Measurements from ENCODE around the gene IRAK3. TPM values are rescaled to one million over a fixed set of nuclear protein-coding genes. Genes with fewer than 3 reads are reported as not detected.
"Not testable (repeated sequence)": the region's sequence is repeated elsewhere in the genome, so short reads cannot be mapped to it uniquely, and the experiment has no call there.

The IRAK3 gene
- total RNA-seq, 1 donor from 2014 or later, result 19.2 TPM

DNA sequence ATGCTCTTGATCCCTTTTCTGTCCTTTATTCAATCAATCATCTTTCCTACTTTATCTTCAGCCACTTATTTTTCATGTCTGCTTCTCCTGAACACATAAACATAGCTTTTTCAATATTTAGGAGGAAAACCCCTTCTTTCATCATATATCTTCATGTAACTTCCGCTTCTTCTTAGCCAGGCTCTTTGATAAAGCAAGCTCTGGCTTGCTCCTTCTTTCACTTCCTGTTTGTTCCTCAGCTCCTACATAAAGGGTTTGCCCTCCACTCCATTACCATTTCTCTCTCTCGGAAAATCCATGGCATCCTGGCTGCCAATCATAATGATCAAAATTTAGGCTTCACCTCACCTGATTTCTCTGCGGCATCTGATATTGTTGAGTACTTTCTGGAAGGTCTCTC, 79.5 kb downstream of the IRAK3 start:
- DNase-seq, result no peak

GRCh38 chr12:66269142-66269541, 80.1 kb downstream of the IRAK3 start:
- no peak for DNase-seq

GRCh38 chr12:66269757-66270383, 80.9 kb downstream of the IRAK3 start:
- DNase-seq, result peak; percentile 61

GRCh38 chr12:66270613-66271012, 81.6 kb downstream of the IRAK3 start:
- no peak for DNase-seq

GRCh38 chr12:66272650-66273049, 83.6 kb downstream of the IRAK3 start:
- no peak for DNase-seq

- DNase-seq, result no peak
These were observed 84.1 kb downstream of the IRAK3 start for GRCh38 chr12:66273147-66273546.

- no peak for DNase-seq
These were observed 86.0 kb downstream of the IRAK3 start for GRCh38 chr12:66275040-66275439.

DNA sequence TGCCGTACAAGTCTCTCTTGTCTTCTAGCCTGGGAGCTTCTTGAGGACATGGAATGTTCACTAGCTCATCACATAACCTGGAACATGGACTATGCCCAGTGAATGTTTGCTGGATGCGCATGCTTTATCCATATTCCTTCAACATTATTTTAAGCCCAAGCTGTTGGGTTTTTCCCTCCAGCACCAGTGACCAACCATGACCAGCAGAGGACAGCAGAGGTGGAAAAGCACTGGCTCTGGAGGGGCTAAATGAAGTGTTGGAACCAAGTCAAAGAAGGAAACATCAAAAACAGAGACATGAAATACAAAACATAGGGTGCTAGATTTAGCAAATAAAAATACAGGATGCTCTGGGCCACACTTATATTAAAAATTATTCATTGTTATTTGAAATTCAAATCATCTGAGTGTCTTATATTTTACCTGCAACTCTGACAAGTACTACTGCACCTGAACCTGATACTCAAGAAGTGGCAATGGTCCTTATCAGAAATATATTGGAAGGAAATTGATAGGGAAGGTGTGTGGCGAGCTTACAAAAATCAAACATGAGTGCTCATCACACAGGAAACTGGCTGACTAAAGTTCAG, 90.2 kb downstream of the IRAK3 start:
- peak; percentile 58 for DNase-seq

- DNase-seq, result no peak
These were observed 91.5 kb downstream of the IRAK3 start for GRCh38 chr12:66280561-66280960.

DNA sequence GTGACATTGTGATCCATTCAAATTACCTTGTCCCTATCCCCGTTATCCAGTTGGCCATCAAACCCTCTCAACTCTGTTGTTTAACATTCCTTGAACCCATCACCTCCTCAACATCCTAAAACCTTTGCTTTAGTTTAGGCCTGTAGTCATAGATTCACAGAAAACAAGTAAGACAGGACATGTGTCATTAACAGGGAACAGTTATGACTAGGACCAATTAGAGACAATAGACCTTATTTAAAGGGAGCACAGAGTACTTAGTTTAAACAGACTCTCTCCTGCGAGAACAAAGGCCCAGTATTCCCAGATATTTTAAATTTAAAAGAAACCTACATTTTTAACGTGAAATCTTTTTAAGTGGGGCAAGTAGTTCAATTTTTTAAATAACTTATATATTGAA, 93.2 kb downstream of the IRAK3 start:
- DNase-seq, result no peak

GRCh38 chr12:66287275-66287674, 98.3 kb downstream of the IRAK3 start:
- no peak for DNase-seq

- no peak for DNase-seq
These were observed 99.1 kb downstream of the IRAK3 start for GRCh38 chr12:66288121-66288520.

DNA sequence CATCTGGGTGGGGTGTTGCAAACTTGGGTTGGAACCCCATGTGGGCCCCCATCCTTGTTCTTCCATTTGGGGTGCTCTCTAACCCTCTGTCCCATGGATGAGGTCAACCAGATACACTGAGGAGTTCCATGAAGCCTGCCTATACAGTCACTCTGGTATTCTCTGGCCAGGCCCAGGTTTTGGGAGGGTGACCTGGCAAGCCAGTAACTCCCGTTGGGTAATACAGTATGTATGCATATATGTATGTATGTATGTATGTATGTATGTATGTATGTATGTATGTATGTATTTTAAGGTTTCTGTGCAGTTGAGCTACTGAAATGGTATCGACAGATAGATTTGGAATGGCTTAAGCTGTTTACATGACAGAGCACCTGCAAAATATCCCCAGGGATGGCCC, 100.5 kb downstream of the IRAK3 start:
- no peak for DNase-seq

- DNase-seq, result no peak
These were observed 101.7 kb downstream of the IRAK3 start for GRCh38 chr12:66290716-66291200.

DNA sequence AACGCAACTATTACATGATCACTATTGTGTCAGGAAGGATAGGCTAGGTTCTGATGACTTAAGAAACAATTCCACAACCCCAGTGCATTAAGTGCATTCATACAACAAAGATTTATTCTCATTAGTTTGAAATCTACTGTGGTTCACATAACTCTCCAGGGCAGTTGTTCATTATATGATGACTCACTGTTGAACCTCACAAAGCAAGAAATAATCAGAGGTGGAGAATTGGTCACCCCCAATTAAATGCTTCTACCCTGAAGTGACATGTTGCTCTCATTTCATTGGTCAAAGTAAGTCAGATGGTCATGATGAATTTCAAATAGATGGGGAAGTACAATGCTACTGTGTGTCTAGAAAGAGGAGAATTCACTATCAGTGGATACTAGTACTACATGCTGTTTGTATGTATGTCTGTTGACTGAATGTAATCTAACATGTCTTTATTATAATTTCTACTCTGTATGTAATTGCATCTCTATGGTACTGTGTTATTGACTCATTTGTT, 107.2 kb downstream of the IRAK3 start:
- DNase-seq, result no peak

DNA sequence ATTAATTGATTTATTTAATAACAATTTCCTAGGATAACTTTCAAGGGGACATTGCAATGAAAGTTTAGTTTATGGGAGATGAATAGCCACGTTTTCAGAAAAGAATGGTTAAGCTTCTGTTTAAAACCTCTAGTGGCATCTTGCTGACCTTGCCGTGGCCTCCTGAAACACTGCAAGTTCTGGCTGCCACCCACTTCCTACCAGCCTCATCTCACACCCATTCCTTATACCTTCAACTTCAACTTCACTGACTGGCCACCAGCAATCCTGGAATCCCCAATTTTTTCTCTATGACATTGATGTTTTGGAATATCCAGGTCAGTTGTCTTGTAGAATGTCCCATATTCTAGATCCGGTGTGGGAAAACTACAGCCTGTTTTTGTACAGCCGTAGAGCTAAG, 108.1 kb downstream of the IRAK3 start:
- DNase-seq, result no peak

DNA sequence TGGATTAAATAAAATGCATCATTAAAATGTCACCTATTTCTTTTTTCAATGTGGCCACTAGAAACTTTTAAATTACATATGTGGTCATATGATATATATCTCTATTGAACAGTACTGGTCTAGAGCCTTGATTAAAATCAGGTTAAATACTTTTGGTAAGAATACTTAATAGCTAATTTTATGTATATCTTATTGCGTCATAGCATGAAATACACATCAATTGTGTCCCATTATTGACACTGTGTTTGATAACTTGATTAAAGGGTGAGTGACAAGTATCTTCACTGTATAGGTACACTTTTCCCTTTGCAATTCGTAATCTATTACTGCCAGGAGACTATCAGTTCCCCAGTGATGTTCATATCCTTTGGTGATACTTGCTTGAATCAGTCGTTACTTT, 108.9 kb downstream of the IRAK3 start:
- DNase-seq, result no peak

- DNase-seq, result peak; percentile 95
These were observed 113.2 kb downstream of the IRAK3 start, which contains the start of gene HELB for GRCh38 chr12:66301944-66302826. TSS of gene HELB (plus strand) at chr12:66302493. CDS start at chr12:66302604, 111 bp downstream.

DNA sequence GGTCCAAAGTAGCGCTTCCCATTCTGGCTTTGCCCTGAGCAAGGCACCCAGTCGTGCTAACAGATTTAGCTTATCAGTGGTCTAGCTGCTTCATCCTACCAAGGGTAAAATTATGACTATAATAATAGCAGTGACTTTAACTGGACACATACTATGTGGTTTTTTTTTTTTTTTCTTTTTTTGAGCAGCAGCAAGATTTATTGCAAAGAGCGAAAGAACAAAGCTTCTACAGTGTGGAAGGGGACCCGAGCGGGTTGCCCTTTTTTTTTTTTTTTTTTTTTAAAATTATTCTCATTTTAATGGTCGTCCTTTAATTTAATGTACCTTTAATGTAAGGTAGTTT, 113.8 kb downstream of the IRAK3 start:
- DNase-seq, result no peak

- not testable (repeated sequence) for DNase-seq
These were observed 114.3 kb downstream of the IRAK3 start for GRCh38 chr12:66303316-66303804.
